WTC11 (cell line): ENCODE data around the gene ABHD16A. TPM values are rescaled to one million over a fixed set of nuclear protein-coding genes. Genes with fewer than 3 reads are reported as not detected.

Experiments
- ATAC-seq: fragments of 200-7000 bp; cut with Tn5 transposase; 2 replicates; pipeline ENCODE4 v1.10.0; 2021; ENCODE audit warnings: mild to moderate bottlenecking, moderate library complexity
- Bru-seq: library from RNA; stranded (reverse); fragments of 400-500 nt; gene quantifications from one replicate; lab custom pipeline; 2021; lab: Mats Ljungman, UMichigan
- CTCF ChIA-PET: fragments of 300-600 bp; sonication (Branson Sonifier 250); formaldehyde crosslinking; loops from one replicate; lab custom pipeline; 2021; ENCODE audit warnings: antibody characterized with exemption; lab: Charles Lee
- POLR2A ChIA-PET: fragments of 350-600 bp; sonication (Branson Sonifier 250); formaldehyde crosslinking; loops from one replicate; lab custom pipeline; 2021; ENCODE audit warnings: antibody characterized with exemption; lab: Charles Lee
- DNase-seq: peaks from one replicate; pipeline ENCODE4 v3.0.0; 2021; ENCODE audit warnings: low spot score
- H3K27ac Mint-ChIP-seq: 2 replicates; pipeline ENCODE4 v1.8.0; 2021; ENCODE audit warnings: mixed read lengths
- H3K27me3 Mint-ChIP-seq: 2 replicates; pipeline ENCODE4 v1.8.0; 2021; ENCODE audit warnings: low read depth, mild to moderate bottlenecking, moderate library complexity, mixed read lengths
- H3K36me3 Mint-ChIP-seq: 2 replicates; pipeline ENCODE4 v1.8.0; 2021; ENCODE audit warnings: mixed read lengths
- H3K4me1 Mint-ChIP-seq: 2 replicates; pipeline ENCODE4 v1.8.0; 2022; ENCODE audit warnings: mixed read lengths
- H3K4me3 Mint-ChIP-seq: 2 replicates; pipeline ENCODE4 v1.8.0; 2021; ENCODE audit warnings: mild to moderate bottlenecking, moderate library complexity, mixed read lengths
- H3K9me3 Mint-ChIP-seq: 2 replicates; pipeline ENCODE4 v1.8.0; 2021; ENCODE audit warnings: mixed read lengths
- ATF1 ChIP-seq: sonication (generic); formaldehyde crosslinking; IDR thresholded peaks from 2 replicates; pipeline ENCODE4 v1.8.1; 2023; ENCODE audit warnings: mild to moderate bottlenecking, moderate library complexity, missing genetic modification reagents
- CREB1 ChIP-seq: sonication (generic); formaldehyde crosslinking; IDR thresholded peaks from 2 replicates; pipeline ENCODE4 v1.8.0; 2023; ENCODE audit warnings: mild to moderate bottlenecking, missing genetic modification reagents
- CREM ChIP-seq: sonication (generic); formaldehyde crosslinking; IDR thresholded peaks from 2 replicates; pipeline ENCODE4 v1.8.1; 2022; ENCODE audit warnings: mild to moderate bottlenecking, missing genetic modification reagents, moderate library complexity
- FOXK1 ChIP-seq: sonication (generic); formaldehyde crosslinking; IDR thresholded peaks from 2 replicates; pipeline ENCODE4 v1.8.0; 2022; ENCODE audit warnings: mild to moderate bottlenecking, moderate library complexity, missing genetic modification reagents
- GABPB1 ChIP-seq: sonication (generic); formaldehyde crosslinking; IDR thresholded peaks from 2 replicates; pipeline ENCODE4 v1.8.1; 2023; ENCODE audit warnings: mild to moderate bottlenecking, missing genetic modification reagents
- GTF2I ChIP-seq: fragments of 250-450 bp; sonication (Bioruptor Pico); conservative IDR thresholded peaks from 2 replicates; pipeline ENCODE4 v1.4.0; 2021; ENCODE audit warnings: mild to moderate bottlenecking
- HMGA2 ChIP-seq: fragments of 250-450 bp; sonication (Bioruptor Pico); IDR thresholded peaks from 2 replicates; pipeline ENCODE4 v1.4.0; 2021; ENCODE audit warnings: mild to moderate bottlenecking, moderate library complexity
- MYBL2 ChIP-seq: sonication (generic); formaldehyde crosslinking; IDR thresholded peaks from 2 replicates; pipeline ENCODE4 v1.8.1; 2023; ENCODE audit warnings: mild to moderate bottlenecking, moderate library complexity, missing genetic modification reagents
- NFATC4 ChIP-seq: fragments of 250-450 bp; sonication (Bioruptor Pico); IDR thresholded peaks from 2 replicates; pipeline ENCODE4 v1.9.0; 2021; ENCODE audit warnings: mild to moderate bottlenecking
- RORB ChIP-seq: fragments of 250-450 bp; sonication (Bioruptor Pico); IDR thresholded peaks from 2 replicates; pipeline ENCODE4 v1.9.0; 2021; ENCODE audit warnings: mild to moderate bottlenecking
- SOX15 ChIP-seq: fragments of 250-450 bp; sonication (Bioruptor Pico); IDR thresholded peaks from 2 replicates; pipeline ENCODE4 v1.9.0; 2021; ENCODE audit warnings: mild to moderate bottlenecking
- SP1 ChIP-seq: sonication (generic); formaldehyde crosslinking; conservative IDR thresholded peaks from 2 replicates; pipeline ENCODE4 v1.8.1; 2022; ENCODE audit warnings: missing genetic modification reagents
- TCF7 ChIP-seq: sonication (generic); formaldehyde crosslinking; IDR thresholded peaks from 2 replicates; pipeline ENCODE4 v1.8.0; 2022; ENCODE audit warnings: mild to moderate bottlenecking, low read depth, missing genetic modification reagents, moderate library complexity
- ZNF317 ChIP-seq: sonication (generic); formaldehyde crosslinking; IDR thresholded peaks from 2 replicates; pipeline ENCODE4 v1.8.1; 2023; ENCODE audit warnings: low read depth, mild to moderate bottlenecking, moderate library complexity, missing genetic modification reagents, borderline replicate concordance
- ZNF396 ChIP-seq: fragments of 250-450 bp; sonication (Bioruptor Pico); IDR thresholded peaks from 2 replicates; pipeline ENCODE4 v1.8.0; 2021; ENCODE audit warnings: mild to moderate bottlenecking, moderate library complexity, borderline replicate concordance
- long read RNA-seq, 3 experiments: library from RNA in 1 of 3; library from capped mRNA in 1 of 3; library from polyadenylated mRNA in 1 of 3; unstranded in 2 of 3; stranded (forward) in 1 of 3; transcript quantifications; one replicate each; pipeline ENCODE4 v2.0.0, GENCODE V29; 2021
- total RNA-seq: library from RNA; stranded (reverse); gene quantifications from 3 replicates; pipeline ENCODE4 v1.2.3, GENCODE V29; 2021
- TF ChIP-seq, protein P1 (sequence below): sonication (generic); formaldehyde crosslinking; IDR thresholded peaks from 2 replicates; pipeline ENCODE4 v1.8.1; 2023; ENCODE audit warnings: mild to moderate bottlenecking, missing genetic modification reagents
- TF ChIP-seq, protein P2 (sequence below): sonication (generic); formaldehyde crosslinking; IDR thresholded peaks from 2 replicates; pipeline ENCODE4 v1.8.0; 2022; ENCODE audit warnings: mild to moderate bottlenecking, missing genetic modification reagents
- TF ChIP-seq, protein P3 (sequence below): sonication (generic); formaldehyde crosslinking; IDR thresholded peaks from 2 replicates; pipeline ENCODE4 v1.8.0; 2023; ENCODE audit warnings: missing genetic modification reagents
- TF ChIP-seq, protein P4 (sequence below): sonication (generic); formaldehyde crosslinking; IDR thresholded peaks from 2 replicates; pipeline ENCODE4 v1.8.1; 2022; ENCODE audit warnings: low read depth, mild to moderate bottlenecking, moderate library complexity, missing genetic modification reagents, borderline replicate concordance

The ABHD16A gene
- total RNA-seq: 28.6 to 30.3 TPM (median 29.8 TPM) in 3 replicates
- Bru-seq, nascent RNA: percentile 62 among the genes with signal in this experiment
- long read RNA-seq, experiment 1, transcript ABHD16A-201 (20 exons, 2,103 nt): major isoform, 97 of 126 reads
- long read RNA-seq, experiment 1, partial matches to known transcripts: 5 of 126 reads
- long read RNA-seq, experiment 1, other reads (novel, unspliced or antisense): 22 of 126 reads
- long read RNA-seq, experiment 2, transcript ABHD16A-201 (20 exons, 2,103 nt): major isoform, 15 of 16 reads
- long read RNA-seq, experiment 2, partial matches to known transcripts: 0 of 16 reads
- long read RNA-seq, experiment 2, other reads (novel, unspliced or antisense): 0 of 16 reads
- long read RNA-seq, experiment 3, transcript ABHD16A-201 (20 exons, 2,103 nt): major isoform, 42 of 50 reads
- long read RNA-seq, experiment 3, partial matches to known transcripts: 0 of 50 reads
- long read RNA-seq, experiment 3, other reads (novel, unspliced or antisense): 7 of 50 reads

DNA sequence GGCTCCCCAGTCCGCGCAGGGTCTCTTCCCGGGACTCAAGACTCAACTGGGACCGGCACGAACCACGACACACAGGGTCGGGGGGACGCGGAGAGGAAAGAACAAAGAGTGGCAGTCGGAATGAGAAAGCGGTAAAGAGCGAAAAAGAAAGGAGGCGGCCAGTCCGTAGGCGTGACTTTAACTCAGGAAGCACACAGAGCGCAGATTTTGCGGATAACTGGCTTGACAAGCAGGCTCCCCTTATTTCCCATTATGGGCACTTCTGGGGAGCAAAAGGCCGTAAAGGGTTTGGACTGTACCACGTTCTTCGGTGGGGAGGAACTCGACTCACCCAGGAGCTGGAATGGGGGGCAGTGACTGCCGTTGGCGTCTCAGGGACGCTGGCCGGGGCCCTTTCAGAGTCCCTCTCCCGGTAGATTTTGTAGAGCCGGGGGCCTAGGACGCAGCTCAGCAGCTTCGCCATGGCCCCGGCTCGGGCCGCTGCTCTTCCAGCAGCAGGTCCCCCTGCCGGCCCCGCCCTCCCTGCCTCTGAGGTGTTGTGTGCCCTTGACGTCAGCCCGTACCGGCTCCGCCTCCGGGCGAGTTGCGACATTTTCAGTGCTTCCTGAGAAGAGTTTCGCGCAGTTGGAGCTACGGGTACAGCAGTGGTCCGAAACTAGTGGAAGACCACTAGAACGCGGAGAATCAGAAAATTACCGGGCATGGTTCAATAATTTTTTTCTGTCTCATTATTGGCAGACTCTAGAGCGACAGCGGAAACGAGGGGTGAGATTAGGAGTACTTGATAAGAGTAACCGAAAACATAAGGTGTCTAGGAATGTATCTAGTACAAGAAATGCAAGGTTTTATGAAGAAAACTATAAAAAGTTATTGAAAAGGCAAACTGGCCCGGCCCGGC lies at the start of gene ABHD16A:
Gene ABHD16A, minus strand, starts transcription at position 506 of the 898 bp plus-strand sequence. Its CDS starts 43 bp downstream, at position 463.
- POLR2A ChIA-PET: interaction anchor here (1.0 to 1.3 kb wide), 5 partner anchors 14 to 124 kb away, joined by 3 to 5 read pairs (median 4); partner anchors contain the start of genes C6orf47, GPANK1 and HSPA1B
- DNase-seq (peak; percentile 98), ATAC-seq (peak; percentile 95)
- Mint-ChIP-seq H3K27ac (peak within 1 kb of the TSS; percentile 99), H3K4me1 (peaks cover 12% of the 10 kb centered on the region), H3K36me3 (no peaks in the 10 kb centered on the region; the same call in 1 of the 2 replicates), H3K4me3 (peak within 1 kb of the TSS; percentile 95), H3K27me3 (peaks cover 7% of the 10 kb centered on the region; the same call in 1 of the 2 replicates), H3K9me3 (no peaks in the 10 kb centered on the region)
- 0 out of 2 replicates have a peak, but pooled peaks have one; percentile 44 for TF ChIP-seq CREM (CRISPR knock-in tag)
- no peak for TF ChIP-seq MYBL2 (CRISPR knock-in tag)
- peak; percentile 85 for TF ChIP-seq GABPB1 (CRISPR knock-in tag)
- TF ChIP-seq, protein P1, sequence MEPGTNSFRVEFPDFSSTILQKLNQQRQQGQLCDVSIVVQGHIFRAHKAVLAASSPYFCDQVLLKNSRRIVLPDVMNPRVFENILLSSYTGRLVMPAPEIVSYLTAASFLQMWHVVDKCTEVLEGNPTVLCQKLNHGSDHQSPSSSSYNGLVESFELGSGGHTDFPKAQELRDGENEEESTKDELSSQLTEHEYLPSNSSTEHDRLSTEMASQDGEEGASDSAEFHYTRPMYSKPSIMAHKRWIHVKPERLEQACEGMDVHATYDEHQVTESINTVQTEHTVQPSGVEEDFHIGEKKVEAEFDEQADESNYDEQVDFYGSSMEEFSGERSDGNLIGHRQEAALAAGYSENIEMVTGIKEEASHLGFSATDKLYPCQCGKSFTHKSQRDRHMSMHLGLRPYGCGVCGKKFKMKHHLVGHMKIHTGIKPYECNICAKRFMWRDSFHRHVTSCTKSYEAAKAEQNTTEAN: no peak
- TF ChIP-seq SP1: peak; percentile 68
- no peak for TF ChIP-seq GTF2I (CRISPR knock-in tag)
- 0 out of 2 replicates have a peak, but pooled peaks have one; percentile 45 for TF ChIP-seq FOXK1 (CRISPR knock-in tag)
- CTCF ChIA-PET: interaction anchor here (0.6 to 2.2 kb wide), 19 partner anchors 9 to 249 kb away, joined by 3 to 15 read pairs (median 5); partner anchors contain the start of genes DDAH2, LY6G5C, MPIG6B and VARS1

DNA sequence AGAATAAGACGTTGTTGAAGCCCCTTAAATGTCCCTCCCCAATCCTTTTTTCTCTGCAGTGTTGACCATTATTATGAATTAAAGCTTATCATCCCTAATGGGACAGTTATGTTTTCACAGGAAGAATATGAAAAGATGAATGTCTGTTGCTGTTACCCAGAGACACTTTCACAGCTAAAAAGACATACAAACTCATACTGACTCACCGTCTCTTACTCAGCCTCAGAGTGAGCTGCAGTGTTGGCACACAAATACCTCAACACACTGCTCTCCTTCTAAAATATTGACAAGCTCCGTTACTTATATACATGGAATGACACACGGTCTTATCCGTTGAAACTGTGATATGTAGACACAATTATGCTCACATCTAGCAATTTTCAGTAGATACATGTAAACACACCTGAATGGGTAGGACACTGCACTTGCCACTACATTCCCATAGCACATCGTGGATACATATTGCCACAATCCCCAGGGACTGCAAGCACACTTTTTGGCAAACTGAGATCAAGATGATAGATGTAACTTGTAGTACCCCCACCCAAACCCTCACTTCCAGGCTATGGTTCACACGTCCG lies 49.7 kb upstream of the ABHD16A start:
- no peaks in the 10 kb centered on the region for H3K9me3 Mint-ChIP-seq
- peak overlapping the region; percentile 12; the same call in 1 of the 2 replicates for H3K27ac Mint-ChIP-seq
- DNase-seq: no peak
- CTCF ChIA-PET: interaction anchor here (0.5 to 3.0 kb wide), 5 partner anchors 13 to 70 kb away, joined by 3 to 14 read pairs (median 3); no protein-coding TSS in a partner anchor
- no peaks in the 10 kb centered on the region for H3K4me1 Mint-ChIP-seq
- no peak for ATAC-seq
- no peaks in the 10 kb centered on the region for H3K27me3 Mint-ChIP-seq
- POLR2A ChIA-PET: interaction anchor here (1.7 kb wide), 2 partner anchors 10 to 17 kb away, joined by 3 read pairs; partner anchors contain the start of gene CLIC1
- TF ChIP-seq ATF1: no peak
- no peak for TF ChIP-seq HMGA2 (CRISPR knock-in tag)
- H3K36me3 Mint-ChIP-seq: peaks cover 7% of the 10 kb centered on the region
- no peak overlapping the region for H3K4me3 Mint-ChIP-seq

DNA sequence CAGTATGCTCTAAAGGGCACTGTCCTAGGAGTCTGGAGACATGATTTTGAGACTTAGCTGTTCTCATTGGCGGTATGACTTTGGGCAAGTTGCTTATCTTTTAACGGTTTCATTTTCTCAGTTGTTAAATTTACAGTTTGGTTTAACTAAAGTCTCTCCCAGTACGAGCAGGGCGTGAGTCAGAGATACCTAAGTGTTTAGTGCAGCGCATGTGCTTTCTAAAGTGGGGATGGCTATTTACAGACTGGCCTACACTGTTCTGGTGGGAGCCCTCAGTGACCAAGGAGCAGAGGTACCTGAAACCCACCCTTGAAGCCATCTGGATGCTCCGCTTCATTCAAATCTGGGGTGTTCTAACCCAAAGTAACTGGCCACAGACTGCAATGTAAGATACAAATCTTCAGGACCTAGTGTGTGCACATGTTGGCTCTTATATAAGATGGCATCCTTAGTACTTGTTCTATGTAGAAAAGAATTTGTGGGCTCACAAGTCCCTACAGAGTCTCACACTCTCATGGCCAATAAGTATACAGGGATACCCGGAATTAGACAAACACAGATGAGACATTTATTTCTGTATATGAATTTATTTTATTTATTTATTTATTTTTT lies 47.4 kb upstream of the ABHD16A start:
- Mint-ChIP-seq H3K27ac (no peak overlapping the region), H3K4me1 (no peaks in the 10 kb centered on the region), H3K9me3 (no peaks in the 10 kb centered on the region), H3K36me3 (peaks cover 13% of the 10 kb centered on the region), H3K27me3 (no peaks in the 10 kb centered on the region; the same call in 1 of the 2 replicates), H3K4me3 (no peak overlapping the region)
- TF ChIP-seq ZNF396 (CRISPR knock-in tag) (no peak), TCF7 (CRISPR knock-in tag) (no peak)
- ChIA-PET CTCF (no interaction called here), POLR2A (no interaction called here)
- DNase-seq: no peak
- no peak for ATAC-seq

DNA sequence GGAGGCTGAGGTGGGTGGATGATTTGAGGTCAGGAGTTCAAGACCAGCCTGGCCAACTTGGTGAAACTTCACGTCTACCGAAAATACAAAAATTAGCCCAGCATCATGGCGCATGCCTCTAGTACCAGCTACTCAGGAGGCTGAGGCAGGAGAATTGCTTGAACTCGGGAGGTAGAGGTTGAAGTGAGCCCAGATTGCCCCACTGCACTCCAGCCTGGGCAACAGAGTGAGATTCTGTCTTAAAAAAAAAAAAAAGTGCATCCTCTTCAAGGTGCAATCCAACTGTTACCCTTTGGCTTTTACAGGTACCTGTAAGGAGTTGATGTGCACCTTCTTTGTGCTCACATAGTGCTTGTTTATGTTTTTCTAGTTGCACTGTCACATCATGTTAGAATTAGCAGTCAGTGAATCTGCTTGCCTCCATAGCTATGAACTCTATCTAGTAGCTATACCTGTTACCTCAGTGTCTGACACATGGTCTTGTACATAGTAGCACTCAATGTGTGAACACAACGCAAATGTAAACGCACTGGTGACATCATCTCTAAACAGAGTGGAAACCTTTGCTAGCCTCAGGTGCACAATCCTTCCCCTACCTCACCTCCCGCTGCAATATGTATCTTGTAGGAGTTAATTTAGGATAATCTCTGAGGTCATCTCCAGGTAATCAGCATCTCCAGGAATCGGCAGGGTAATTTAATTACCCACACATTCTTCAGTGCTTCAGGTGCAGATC lies 46.3 kb upstream of the ABHD16A start:
- Mint-ChIP-seq H3K27me3 (no peaks in the 10 kb centered on the region; the same call in 1 of the 2 replicates), H3K36me3 (peaks cover 13% of the 10 kb centered on the region), H3K27ac (no peak overlapping the region), H3K9me3 (no peaks in the 10 kb centered on the region), H3K4me3 (no peak overlapping the region), H3K4me1 (peaks cover 7% of the 10 kb centered on the region)
- DNase-seq (no peak), ATAC-seq (no peak)
- POLR2A ChIA-PET: no interaction called here
- CTCF ChIA-PET: interaction anchor here (0.6 kb wide), 1 partner anchor 13 kb away, joined by 3 read pairs; the partner anchor contains the start of gene SAPCD1
- TF ChIP-seq ZNF317 (CRISPR knock-in tag): no peak
- TF ChIP-seq CREB1 (CRISPR knock-in tag): no peak
- no peak for TF ChIP-seq RORB
- TF ChIP-seq, protein P2, sequence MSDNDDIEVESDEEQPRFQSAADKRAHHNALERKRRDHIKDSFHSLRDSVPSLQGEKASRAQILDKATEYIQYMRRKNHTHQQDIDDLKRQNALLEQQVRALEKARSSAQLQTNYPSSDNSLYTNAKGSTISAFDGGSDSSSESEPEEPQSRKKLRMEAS (CRISPR knock-in tag): no peak
- TF ChIP-seq, protein P3, sequence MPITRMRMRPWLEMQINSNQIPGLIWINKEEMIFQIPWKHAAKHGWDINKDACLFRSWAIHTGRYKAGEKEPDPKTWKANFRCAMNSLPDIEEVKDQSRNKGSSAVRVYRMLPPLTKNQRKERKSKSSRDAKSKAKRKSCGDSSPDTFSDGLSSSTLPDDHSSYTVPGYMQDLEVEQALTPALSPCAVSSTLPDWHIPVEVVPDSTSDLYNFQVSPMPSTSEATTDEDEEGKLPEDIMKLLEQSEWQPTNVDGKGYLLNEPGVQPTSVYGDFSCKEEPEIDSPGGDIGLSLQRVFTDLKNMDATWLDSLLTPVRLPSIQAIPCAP (CRISPR knock-in tag): no peak
- TF ChIP-seq, protein P4, sequence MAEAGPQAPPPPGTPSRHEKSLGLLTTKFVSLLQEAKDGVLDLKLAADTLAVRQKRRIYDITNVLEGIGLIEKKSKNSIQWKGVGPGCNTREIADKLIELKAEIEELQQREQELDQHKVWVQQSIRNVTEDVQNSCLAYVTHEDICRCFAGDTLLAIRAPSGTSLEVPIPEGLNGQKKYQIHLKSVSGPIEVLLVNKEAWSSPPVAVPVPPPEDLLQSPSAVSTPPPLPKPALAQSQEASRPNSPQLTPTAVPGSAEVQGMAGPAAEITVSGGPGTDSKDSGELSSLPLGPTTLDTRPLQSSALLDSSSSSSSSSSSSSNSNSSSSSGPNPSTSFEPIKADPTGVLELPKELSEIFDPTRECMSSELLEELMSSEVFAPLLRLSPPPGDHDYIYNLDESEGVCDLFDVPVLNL (CRISPR knock-in tag): no peak
- TF ChIP-seq NFATC4 (CRISPR knock-in tag): no peak
- no peak for TF ChIP-seq SOX15
